ENCODE results near the gene MAPK12. TPM values are rescaled to one million over a fixed set of nuclear protein-coding genes. Genes with fewer than 3 reads are reported as not detected.

The MAPK12 gene
- 10 to 100 TPM; 12.3 to 12.4 TPM for total RNA-seq

- peak within 1 kb of the TSS; percentile 62 for H3K4me3 Mint-ChIP-seq
- intact Hi-C loops (cut with micrococcal nuclease) = no loop called here
- CTCF ChIA-PET = interaction anchor here (0.5 to 1.9 kb wide), 5 partner anchors 9 to 87 kb away, joined by 3 to 9 read pairs (median 4); partner anchors contain the start of gene HDAC10
- no peak within 1 kb of the TSS for H3K27ac Mint-ChIP-seq
- H3K4me1 Mint-ChIP-seq (ENCODE audit: low read depth) = peaks cover 6% of the 10 kb centered on the region
- H3K9me3 Mint-ChIP-seq = no peaks in the 10 kb centered on the region
- H3K27me3 Mint-ChIP-seq (ENCODE audit: low read depth) = peaks cover 26% of the 10 kb centered on the region
- no peak for DNase-seq
- H3K36me3 Mint-ChIP-seq (ENCODE audit: low read depth) = no peaks in the 10 kb centered on the region
These were observed at the start of gene MAPK12 for GRCh38 chr22:50261615-50262459. MAPK12 (minus strand) TSS chr22:50261683; CDS start chr22:50261509, 174 bp downstream.

GRCh38 chr22:50310949-50311444 lies 49.5 kb upstream of the MAPK12 start:
- CTCF ChIA-PET = no interaction called here
- intact Hi-C loops (cut with micrococcal nuclease) = loop anchor here (5.0 kb wide), 1 partner anchor 39 kb away; the partner anchor contains the start of gene MAPK11
- H3K4me3 Mint-ChIP-seq = no peak overlapping the region
- no peak overlapping the region for H3K27ac Mint-ChIP-seq
- no peaks in the 10 kb centered on the region for H3K36me3 Mint-ChIP-seq (ENCODE audit: low read depth)
- no peaks in the 10 kb centered on the region for H3K9me3 Mint-ChIP-seq
- peaks cover 7% of the 10 kb centered on the region for H3K27me3 Mint-ChIP-seq (ENCODE audit: low read depth)
- H3K4me1 Mint-ChIP-seq (ENCODE audit: low read depth) = peaks cover 21% of the 10 kb centered on the region
- DNase-seq = no peak

GRCh38 chr22:50310031-50310722 lies 48.7 kb upstream of the MAPK12 start:
- Mint-ChIP-seq H3K27me3 (ENCODE audit: low read depth) (peaks cover 10% of the 10 kb centered on the region), H3K36me3 (ENCODE audit: low read depth) (no peaks in the 10 kb centered on the region), H3K4me3 (no peak overlapping the region), H3K9me3 (no peaks in the 10 kb centered on the region), H3K27ac (no peak overlapping the region), H3K4me1 (ENCODE audit: low read depth) (peaks cover 20% of the 10 kb centered on the region)
- DNase-seq = no peak
- CTCF ChIA-PET = no interaction called here
- intact Hi-C loops (cut with micrococcal nuclease) = loop anchor here (5.0 kb wide), 1 partner anchor 38 kb away; the partner anchor contains the start of gene MAPK11

GRCh38 chr22:50309601-50309991 lies 48.1 kb upstream of the MAPK12 start:
- DNase-seq = no peak
- intact Hi-C loops (cut with micrococcal nuclease) = no loop called here
- Mint-ChIP-seq H3K4me1 (ENCODE audit: low read depth) (peaks cover 17% of the 10 kb centered on the region), H3K9me3 (no peaks in the 10 kb centered on the region), H3K36me3 (ENCODE audit: low read depth) (no peaks in the 10 kb centered on the region), H3K27ac (no peak overlapping the region), H3K4me3 (no peak overlapping the region), H3K27me3 (ENCODE audit: low read depth) (peaks cover 10% of the 10 kb centered on the region)
- CTCF ChIA-PET = no interaction called here

DNA sequence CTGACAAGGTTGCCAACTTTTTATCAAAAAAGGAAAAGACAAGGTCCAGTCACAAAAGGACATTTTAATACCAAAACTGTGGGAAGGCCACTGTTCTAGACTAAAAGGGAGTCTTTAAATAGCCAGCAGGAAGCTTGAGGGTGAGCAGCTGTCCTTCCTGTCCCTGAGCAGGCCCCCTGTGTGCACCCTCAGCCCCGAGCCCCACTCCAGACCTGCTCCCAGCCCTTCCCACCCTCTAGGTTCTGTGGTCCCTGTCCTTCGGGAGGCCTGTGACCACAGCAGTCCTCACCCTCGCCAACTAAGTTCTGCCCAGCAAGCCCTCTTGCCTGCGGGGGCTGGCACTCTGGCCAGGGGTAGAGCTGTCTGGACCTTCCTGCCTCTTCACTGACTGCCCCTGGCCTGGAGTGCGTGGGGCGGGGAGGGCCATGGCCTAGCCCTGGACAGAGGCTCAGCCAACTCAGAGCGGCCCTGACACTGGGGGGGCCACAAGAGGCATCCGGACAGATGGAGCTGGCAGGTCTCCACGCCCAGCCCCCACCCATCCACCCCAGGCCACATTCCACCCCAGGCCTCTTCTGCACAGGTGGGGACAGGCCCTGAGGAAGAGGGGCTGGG lies 47.6 kb upstream of the MAPK12 start:
- H3K9me3 Mint-ChIP-seq = no peaks in the 10 kb centered on the region
- CTCF ChIA-PET = no interaction called here
- H3K27ac Mint-ChIP-seq = no peak overlapping the region
- no peak for DNase-seq
- intact Hi-C loops (cut with micrococcal nuclease) = no loop called here
- H3K4me3 Mint-ChIP-seq = peak overlapping the region; percentile 28
- H3K4me1 Mint-ChIP-seq (ENCODE audit: low read depth) = peaks cover 12% of the 10 kb centered on the region
- no peaks in the 10 kb centered on the region for H3K36me3 Mint-ChIP-seq (ENCODE audit: low read depth)
- peaks cover 12% of the 10 kb centered on the region for H3K27me3 Mint-ChIP-seq (ENCODE audit: low read depth)

DNA sequence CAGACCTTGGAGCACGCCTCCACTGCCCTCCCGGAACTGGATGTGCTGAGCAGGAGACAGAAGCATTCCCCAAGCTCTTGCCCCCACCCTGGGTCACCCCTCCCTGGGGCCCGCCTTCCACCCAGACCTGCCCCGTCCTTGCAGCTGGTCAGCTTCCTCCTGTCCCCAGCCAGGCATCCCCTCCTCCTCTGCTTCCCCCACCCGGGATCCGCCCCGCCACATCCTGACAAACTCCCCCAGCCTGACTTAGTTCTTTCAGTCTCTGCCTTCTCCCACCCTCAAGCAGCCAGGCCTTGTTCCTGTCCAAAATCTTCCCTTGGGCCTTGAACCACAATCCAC lies 47.1 kb upstream of the MAPK12 start:
- intact Hi-C loops (cut with micrococcal nuclease) = no loop called here
- H3K36me3 Mint-ChIP-seq (ENCODE audit: low read depth) = no peaks in the 10 kb centered on the region
- H3K4me3 Mint-ChIP-seq = peak overlapping the region; percentile 28
- CTCF ChIA-PET = no interaction called here
- H3K9me3 Mint-ChIP-seq = no peaks in the 10 kb centered on the region
- peaks cover 8% of the 10 kb centered on the region for H3K4me1 Mint-ChIP-seq (ENCODE audit: low read depth)
- H3K27me3 Mint-ChIP-seq (ENCODE audit: low read depth) = peaks cover 12% of the 10 kb centered on the region
- DNase-seq = no peak
- no peak overlapping the region for H3K27ac Mint-ChIP-seq

GRCh38 chr22:50307890-50308596 lies 46.6 kb upstream of the MAPK12 start:
- Mint-ChIP-seq H3K4me3 (no peak overlapping the region), H3K27me3 (ENCODE audit: low read depth) (peaks cover 12% of the 10 kb centered on the region), H3K4me1 (ENCODE audit: low read depth) (peaks cover 6% of the 10 kb centered on the region), H3K27ac (no peak overlapping the region), H3K36me3 (ENCODE audit: low read depth) (no peaks in the 10 kb centered on the region), H3K9me3 (no peaks in the 10 kb centered on the region)
- no peak for DNase-seq
- CTCF ChIA-PET = interaction anchor here (0.7 kb wide), 1 partner anchor 31 kb away, joined by 3 read pairs; no protein-coding TSS in a partner anchor
- intact Hi-C loops (cut with micrococcal nuclease) = no loop called here

- Mint-ChIP-seq H3K36me3 (ENCODE audit: low read depth) (no peaks in the 10 kb centered on the region), H3K27me3 (ENCODE audit: low read depth) (peaks cover 16% of the 10 kb centered on the region), H3K4me3 (no peak within 1 kb of the TSS), H3K27ac (no peak within 1 kb of the TSS), H3K4me1 (ENCODE audit: low read depth) (peaks cover 6% of the 10 kb centered on the region), H3K9me3 (no peaks in the 10 kb centered on the region)
- CTCF ChIA-PET = interaction anchor here (0.7 to 1.0 kb wide), 2 partner anchors 21 to 30 kb away, joined by 3 to 4 read pairs; no protein-coding TSS in a partner anchor
- intact Hi-C loops (cut with micrococcal nuclease) = no loop called here
- DNase-seq = peak; percentile 29
These were observed 45.6 kb upstream of the MAPK12 start, which contains the start of gene PLXNB2 for GRCh38 chr22:50306753-50307749. PLXNB2 (minus strand) TSS chr22:50307646; CDS start chr22:50290584, 17,062 bp downstream.

DNA sequence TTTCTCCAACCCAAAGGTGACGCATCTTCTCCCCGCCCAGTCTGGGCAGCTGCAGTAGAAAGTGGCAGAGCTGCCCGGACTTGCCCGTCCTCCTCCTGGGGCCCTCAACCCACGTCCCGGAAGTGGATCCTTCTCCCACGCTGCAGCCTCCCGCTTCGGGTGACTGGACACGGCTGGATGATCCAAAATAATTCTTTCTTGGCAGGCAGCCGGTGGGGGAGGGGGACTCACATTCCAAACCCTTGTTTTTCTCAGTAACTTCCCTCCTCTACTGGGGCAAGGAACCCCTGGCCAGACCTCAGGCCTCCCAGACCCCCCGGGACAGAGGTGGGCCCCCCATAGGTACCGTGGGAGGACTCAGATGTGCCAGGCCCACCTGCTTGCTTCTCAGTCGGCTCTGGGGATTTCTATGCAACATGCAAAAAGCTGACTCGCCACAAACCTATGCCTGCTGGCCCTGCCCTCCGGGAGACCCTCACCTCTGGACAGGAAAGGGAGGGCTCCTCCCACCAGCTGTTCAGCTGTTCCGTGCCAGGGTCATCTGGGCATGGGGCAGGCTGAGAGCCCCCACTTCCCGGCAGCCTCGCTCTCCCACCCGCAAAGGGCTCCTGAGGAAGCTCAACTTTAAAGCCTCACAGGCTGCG lies 44.6 kb upstream of the MAPK12 start:
- CTCF ChIA-PET = no interaction called here
- H3K4me1 Mint-ChIP-seq (ENCODE audit: low read depth) = peaks cover 6% of the 10 kb centered on the region
- H3K9me3 Mint-ChIP-seq = no peaks in the 10 kb centered on the region
- peak; percentile 38 for DNase-seq
- H3K27ac Mint-ChIP-seq = no peak overlapping the region
- H3K36me3 Mint-ChIP-seq (ENCODE audit: low read depth) = no peaks in the 10 kb centered on the region
- peak overlapping the region; percentile 63 for H3K4me3 Mint-ChIP-seq
- H3K27me3 Mint-ChIP-seq (ENCODE audit: low read depth) = peaks cover 16% of the 10 kb centered on the region
- intact Hi-C loops (cut with micrococcal nuclease) = no loop called here

DNA sequence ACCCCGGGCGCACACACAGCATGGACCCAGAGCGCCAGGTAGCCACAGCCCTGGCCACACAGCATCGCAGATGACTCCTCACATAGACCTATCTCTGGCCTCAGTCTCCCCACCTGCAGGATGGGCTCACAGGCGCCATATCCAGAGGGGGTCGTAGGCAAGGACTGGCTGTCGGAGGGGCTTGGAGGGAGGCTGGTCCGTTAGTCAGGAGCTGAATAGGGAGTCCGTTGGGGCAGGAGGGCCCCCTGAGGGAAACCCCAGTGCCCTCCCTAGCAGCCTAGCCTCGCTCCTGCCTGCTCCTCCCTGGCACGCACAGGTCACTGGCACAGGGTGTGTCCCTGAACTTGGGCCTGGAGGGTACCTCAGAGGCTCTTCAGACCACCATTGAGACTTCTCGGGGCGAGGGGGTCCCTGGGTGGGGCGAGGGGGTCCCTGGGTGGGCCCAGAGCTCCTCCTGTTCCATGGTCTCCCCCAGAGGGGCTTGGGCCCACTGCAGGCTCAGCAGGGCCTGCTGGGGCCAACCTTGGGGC lies 44.0 kb upstream of the MAPK12 start:
- intact Hi-C loops (cut with micrococcal nuclease) = no loop called here
- Mint-ChIP-seq H3K4me3 (peak overlapping the region; percentile 63), H3K4me1 (ENCODE audit: low read depth) (peaks cover 6% of the 10 kb centered on the region), H3K27ac (no peak overlapping the region), H3K36me3 (ENCODE audit: low read depth) (no peaks in the 10 kb centered on the region), H3K27me3 (ENCODE audit: low read depth) (peaks cover 18% of the 10 kb centered on the region), H3K9me3 (no peaks in the 10 kb centered on the region)
- DNase-seq = no peak
- CTCF ChIA-PET = no interaction called here
